Left ventricle myocardium superior (tissue), 1 donor: ENCODE results near the gene EPHA4. TPM values are rescaled to one million over a fixed set of nuclear protein-coding genes. Genes with fewer than 3 reads are reported as not detected.
A peak's percentile ranks its signal among the peaks of the same experiment; 100 is the strongest.

Experiments
- ATAC-seq: fragments of 200-7000 bp; cut with Tn5 transposase; one replicate; pipeline ENCODE4 v1.9.1; 2020; ENCODE audit warnings: mild to moderate bottlenecking, moderate library complexity
- DNase-seq: peaks from one replicate; pipeline ENCODE4 v3.0.0-alpha.2; 2020
- intact Hi-C: fragments of 100-400 bp; cut with micrococcal nuclease; formaldehyde crosslinking; loops from one replicate; pipeline ENCODE4 v1.11.0; 2022
- total RNA-seq: library from RNA; stranded (reverse); fragmentation: NEBNext Ultra II Directional; extraction: Animal tissue kit (Norgen Biotek cat#: 25700); gene quantifications from one replicate; pipeline ENCODE4 v1.2.1, GENCODE V29; 2021
- donor health status: DM: no; HTN: yes; CAD: no; lungs with severe emphysema.

The EPHA4 gene
- total RNA-seq, 1 donor from 2014 or later = 16.3 TPM

GRCh38 chr2:221428896-221429295, 143.2 kb downstream of the EPHA4 start:
- intact Hi-C loops = no loop called here
- DNase-seq (no peak), ATAC-seq (no peak)

DNA sequence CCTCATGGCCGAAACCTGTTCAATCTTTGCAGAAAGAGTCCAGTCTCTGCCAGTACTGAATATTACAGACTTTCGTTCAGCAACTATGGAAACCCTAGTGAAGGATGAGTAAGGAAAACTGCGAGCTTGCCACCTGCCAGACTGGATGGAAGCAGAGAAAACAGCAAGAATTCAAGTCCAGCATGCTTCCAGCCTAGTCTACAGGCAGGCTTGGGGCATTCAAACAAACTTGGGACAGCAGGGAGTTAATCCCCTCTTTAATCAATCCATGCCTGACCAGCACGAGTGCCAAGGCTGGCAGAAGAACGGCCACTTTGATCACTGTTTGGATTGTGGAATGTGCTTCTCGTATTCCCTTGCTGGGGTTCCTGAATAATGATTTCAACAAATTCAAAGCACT, 145.2 kb downstream of the EPHA4 start:
- no peak for ATAC-seq
- no peak for DNase-seq
- intact Hi-C loops = no loop called here

- ATAC-seq = no peak
- no peak for DNase-seq
- intact Hi-C loops = no loop called here
Measured at GRCh38 chr2:221425891-221426290, 146.2 kb downstream of the EPHA4 start.

DNA sequence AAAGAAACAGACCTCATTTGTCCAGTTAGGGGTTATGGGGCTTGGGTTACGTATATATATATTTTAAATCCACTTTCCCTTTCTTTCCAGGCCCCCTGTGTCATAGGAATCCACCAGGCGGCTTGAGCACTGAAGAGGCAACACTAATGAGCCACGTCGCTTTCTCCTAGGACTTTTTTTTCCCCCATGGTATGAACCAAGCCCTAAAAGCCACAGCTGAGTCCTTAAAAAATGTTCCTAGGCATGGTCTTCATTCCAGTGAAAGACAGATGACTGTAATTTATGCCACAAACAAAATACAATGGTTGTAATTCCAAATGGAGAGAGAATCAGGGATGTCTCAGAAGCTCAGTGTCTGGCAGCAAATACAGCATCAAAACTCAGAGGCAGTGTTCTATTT, 146.8 kb downstream of the EPHA4 start:
- intact Hi-C loops = no loop called here
- ATAC-seq (no peak), DNase-seq (no peak)

DNA sequence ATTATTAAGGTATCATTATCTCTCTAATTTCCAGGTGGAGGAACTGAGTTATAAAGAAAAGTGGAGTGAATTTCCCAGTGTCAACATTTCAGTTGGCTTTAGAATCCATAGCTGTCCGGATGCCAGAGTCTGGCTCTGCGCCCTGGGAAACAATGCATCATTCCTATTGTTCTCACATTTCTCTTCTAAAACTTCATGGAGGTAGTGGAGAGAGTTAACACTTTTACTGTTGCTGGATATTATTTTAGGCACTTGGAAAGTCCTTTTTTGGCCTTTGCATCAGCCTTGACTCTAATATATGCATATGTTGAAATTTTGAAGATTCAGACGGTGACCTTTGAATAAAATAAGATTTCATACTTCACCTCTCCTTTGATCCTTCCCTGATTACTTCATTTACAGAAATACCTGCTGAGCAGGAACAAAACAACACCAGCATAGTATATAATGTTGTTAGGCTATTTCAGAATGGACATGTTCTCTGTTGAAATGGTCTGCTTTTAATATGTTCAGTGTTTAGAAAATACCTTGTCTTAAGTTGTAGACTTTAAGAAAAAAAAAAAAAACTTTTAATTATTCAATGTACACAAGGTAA, 148.8 kb downstream of the EPHA4 start:
- DNase-seq = peak; percentile 37
- intact Hi-C loops = no loop called here
- ATAC-seq = no peak

GRCh38 chr2:221422516-221423209, 149.4 kb downstream of the EPHA4 start:
- intact Hi-C loops = no loop called here
- no peak for ATAC-seq
- no peak for DNase-seq

DNA sequence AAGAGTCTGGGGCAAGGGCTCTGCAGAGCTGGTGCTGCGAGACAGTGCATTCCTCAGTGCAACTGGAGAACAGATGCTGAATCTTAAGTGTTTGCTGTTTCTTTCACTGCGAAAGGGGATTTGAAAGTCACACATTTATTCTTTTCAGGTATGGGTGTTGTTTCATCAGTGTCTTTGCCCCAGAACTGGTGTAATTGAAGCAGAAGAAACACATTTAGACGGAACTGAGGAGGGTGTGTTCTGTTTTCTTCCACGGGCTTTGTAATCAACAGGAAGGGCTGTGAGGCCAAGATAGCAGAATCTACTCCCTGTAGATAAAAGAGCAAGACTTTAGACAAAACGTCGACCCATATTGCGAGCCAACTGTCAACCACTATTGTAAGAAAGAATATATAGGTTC, 151.9 kb downstream of the EPHA4 start:
- intact Hi-C loops = no loop called here
- ATAC-seq (peak; percentile 21), DNase-seq (no peak)

GRCh38 chr2:221415789-221416188, 156.3 kb downstream of the EPHA4 start:
- DNase-seq = no peak
- ATAC-seq = no peak
- intact Hi-C loops = no loop called here

DNA sequence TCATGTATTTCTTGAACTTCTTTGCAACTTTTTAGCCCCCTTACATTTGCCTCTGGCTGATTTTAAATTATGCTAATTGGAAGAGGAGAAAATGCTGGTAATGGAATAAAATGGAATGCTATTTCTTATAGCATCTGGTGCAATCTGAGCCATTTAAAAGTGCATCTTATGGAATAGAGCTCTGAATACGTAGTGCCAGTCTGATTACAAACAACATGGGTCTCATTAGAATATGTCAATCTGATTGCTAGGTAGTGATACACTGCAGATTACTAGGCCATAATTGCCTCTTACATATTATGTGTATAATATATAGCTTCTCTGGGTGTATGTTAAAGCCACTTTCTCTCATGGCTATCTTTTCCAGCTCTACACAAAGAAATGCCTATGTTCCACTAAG, 159.1 kb downstream of the EPHA4 start:
- intact Hi-C loops = no loop called here
- ATAC-seq (no peak), DNase-seq (no peak)

GRCh38 chr2:221410487-221410886, 161.6 kb downstream of the EPHA4 start:
- no peak for ATAC-seq
- intact Hi-C loops = no loop called here
- no peak for DNase-seq

- ATAC-seq (no peak), DNase-seq (no peak)
- intact Hi-C loops = no loop called here
Measured at GRCh38 chr2:221407765-221408164, 164.3 kb downstream of the EPHA4 start.

- intact Hi-C loops = no loop called here
- ATAC-seq (no peak), DNase-seq (no peak)
Measured at GRCh38 chr2:221405521-221405920, 166.6 kb downstream of the EPHA4 start.

DNA sequence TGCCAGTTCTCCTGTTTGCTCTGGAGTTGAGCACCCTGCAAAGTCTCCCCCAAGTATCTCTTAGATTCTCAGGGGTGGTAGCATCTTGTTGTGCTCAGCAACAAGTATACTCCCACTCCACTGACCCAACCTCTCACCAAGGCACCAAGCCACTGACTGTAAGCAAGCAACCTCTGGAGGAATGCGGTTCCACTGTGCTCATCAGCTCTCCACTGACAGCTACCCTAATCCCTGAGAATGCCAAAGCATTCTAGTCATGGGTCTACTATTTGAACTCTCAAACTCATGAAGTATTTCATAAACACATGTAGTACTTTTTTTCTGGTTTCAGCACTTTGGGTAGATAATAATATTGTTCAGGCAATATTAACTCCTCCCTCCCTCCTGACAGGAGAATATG, 170.0 kb downstream of the EPHA4 start:
- no peak for ATAC-seq
- intact Hi-C loops = no loop called here

GRCh38 chr2:221400411-221400810, 171.7 kb downstream of the EPHA4 start:
- intact Hi-C loops = no loop called here
- ATAC-seq = no peak
- no peak for DNase-seq

More for the DNA sequence above, 170.0 kb downstream of the EPHA4 start:
- no peak for DNase-seq

DNA sequence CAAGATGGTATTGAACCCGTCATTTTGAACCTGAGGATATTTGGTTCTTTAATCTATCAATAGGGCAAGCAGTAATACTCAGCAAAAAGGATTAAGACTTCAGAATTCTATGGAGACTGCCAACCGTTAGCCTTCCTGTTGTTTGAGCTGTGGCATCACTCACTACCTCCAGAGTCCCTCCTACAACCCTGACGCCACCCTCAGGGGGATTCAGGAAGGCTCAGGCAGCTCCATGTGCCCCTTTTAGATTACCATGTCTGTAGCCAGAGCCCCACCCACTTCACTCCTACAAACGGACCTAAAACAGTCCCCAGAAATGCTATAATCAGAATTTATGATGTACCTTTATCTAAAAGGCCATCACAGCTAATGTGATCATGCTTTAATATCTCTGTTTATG, 172.9 kb downstream of the EPHA4 start:
- intact Hi-C loops = no loop called here
- DNase-seq = no peak
- ATAC-seq = no peak

DNA sequence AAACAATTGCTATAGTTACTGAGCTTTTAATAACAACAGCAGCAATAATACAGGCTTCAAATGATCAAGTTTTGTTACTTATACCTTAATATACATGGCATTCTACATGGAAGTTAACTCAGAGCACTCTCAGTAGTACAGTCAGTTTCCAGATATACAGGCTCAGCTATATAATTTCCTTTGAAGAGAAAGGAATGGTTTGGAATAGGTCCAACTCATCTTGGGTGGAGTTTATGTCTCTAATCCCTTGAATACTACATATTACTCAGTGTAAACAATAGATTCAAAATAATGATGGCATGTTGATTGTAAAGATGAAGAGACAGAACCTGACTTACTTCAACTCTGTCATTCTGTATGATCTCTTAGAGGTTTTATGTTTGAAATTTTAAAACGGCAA, 174.9 kb downstream of the EPHA4 start:
- ATAC-seq (no peak), DNase-seq (no peak)
- intact Hi-C loops = no loop called here

GRCh38 chr2:221392228-221392881, 179.7 kb downstream of the EPHA4 start:
- intact Hi-C loops = no loop called here
- no peak for ATAC-seq
- no peak for DNase-seq

GRCh38 chr2:221390878-221391277, 181.2 kb downstream of the EPHA4 start:
- DNase-seq = no peak
- intact Hi-C loops = no loop called here
- no peak for ATAC-seq

DNA sequence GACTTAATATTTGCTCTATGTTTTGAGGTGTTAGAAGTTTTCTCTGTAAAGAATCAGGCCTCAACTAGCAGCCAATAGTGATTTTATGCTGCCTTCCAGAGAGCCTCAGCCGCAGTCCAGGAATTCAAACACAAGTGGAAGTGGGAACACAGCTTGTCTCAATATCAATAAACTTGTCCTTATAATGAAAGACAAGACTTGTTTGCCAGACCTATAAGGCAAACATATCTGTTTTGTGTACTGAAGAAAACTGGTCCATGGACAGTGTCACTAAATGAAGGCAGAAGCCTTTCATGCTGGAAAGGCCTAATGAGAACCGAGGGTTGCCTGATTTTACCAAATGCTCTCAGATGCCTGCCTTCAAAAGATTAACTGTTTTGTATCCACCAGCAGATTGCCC, 182.2 kb downstream of the EPHA4 start:
- intact Hi-C loops = no loop called here
- ATAC-seq = no peak
- no peak for DNase-seq

- ATAC-seq = no peak
- intact Hi-C loops = no loop called here
- DNase-seq = no peak
Measured at GRCh38 chr2:221389421-221389820, 182.7 kb downstream of the EPHA4 start.

DNA sequence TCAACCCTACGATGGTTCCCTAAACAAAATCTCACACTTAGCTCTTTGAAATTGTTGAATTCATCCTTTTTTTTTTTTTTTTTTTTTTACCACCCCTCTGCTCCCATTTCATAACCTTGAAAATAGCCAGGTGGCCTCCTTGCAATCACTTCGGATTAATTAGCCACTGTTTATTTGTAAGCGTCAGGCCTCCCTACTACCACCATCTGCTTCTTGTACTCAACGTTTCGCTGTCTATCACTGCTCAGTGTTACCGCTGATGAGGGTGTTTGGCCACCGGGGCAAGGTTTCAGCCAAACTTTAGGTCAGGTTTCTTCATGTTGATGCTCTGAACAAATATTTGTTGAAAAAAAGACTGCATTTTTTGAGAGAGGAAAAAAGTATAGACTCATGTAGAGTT, 183.2 kb downstream of the EPHA4 start:
- DNase-seq (no peak), ATAC-seq (no peak)
- intact Hi-C loops = no loop called here
